Liver (tissue), 9 donors: ENCODE results near the gene CHST13. TPM values are rescaled to one million over a fixed set of nuclear protein-coding genes. Genes with fewer than 3 reads are reported as not detected.

Experiments
- DNase-seq: peaks from one replicate; pipeline ENCODE4 v3.0.0-alpha.2; 2017; ENCODE audit warnings: low spot score
- H3K27ac ChIP-seq, 2 donors: one replicate each; pipeline ENCODE4 v1.7.0; 2013; ENCODE audit warnings: inconsistent platforms in 2 of 2, low read length in 2 of 2, control low read depth in 1 of 2, low read depth in 1 of 2, mild to moderate bottlenecking in 1 of 2
- H3K27me3 ChIP-seq, 4 donors: one replicate each; pipeline versions ENCODE4 v1.6.1 to v1.7.0; 2013; ENCODE audit warnings: low read length in 3 of 4, inconsistent platforms in 1 of 4, mild to moderate bottlenecking in 1 of 4, moderate library complexity in 1 of 4; ENCODE audit not compliant: control insufficient read depth in 4 of 4, insufficient read depth in 4 of 4
- H3K36me3 ChIP-seq, 4 donors: one replicate each; pipeline versions ENCODE4 v1.6.1 to v1.7.0; 2013; ENCODE audit warnings: low read length in 3 of 4, mild to moderate bottlenecking in 3 of 4, low read depth in 1 of 4, moderate library complexity in 1 of 4; ENCODE audit not compliant: control insufficient read depth in 4 of 4, insufficient read depth in 3 of 4
- H3K4me1 ChIP-seq, 4 donors: one replicate each; pipeline versions ENCODE4 v1.6.1 to v1.7.0; 2013; ENCODE audit warnings: low read length in 3 of 4, mild to moderate bottlenecking in 3 of 4, moderate library complexity in 1 of 4; ENCODE audit not compliant: control insufficient read depth in 4 of 4, insufficient read depth in 4 of 4
- H3K4me3 ChIP-seq, 3 donors: one replicate each; pipeline versions ENCODE4 v1.6.1 to v1.7.0; 2013; ENCODE audit warnings: low read length in 3 of 3, control low read depth in 1 of 3, low read depth in 1 of 3, mild to moderate bottlenecking in 1 of 3
- H3K9ac ChIP-seq, 2 donors: one replicate each; pipeline ENCODE4 v1.7.0; 2013; ENCODE audit warnings: low read length in 2 of 2, mild to moderate bottlenecking in 2 of 2, moderate library complexity in 2 of 2, control low read depth in 1 of 2, low read depth in 1 of 2
- H3K9me3 ChIP-seq, 4 donors: one replicate each; pipeline versions ENCODE4 v1.6.1 to v1.7.0; 2013; ENCODE audit warnings: low read length in 3 of 4; ENCODE audit not compliant: control insufficient read depth in 4 of 4
- ATF3 ChIP-seq: IDR thresholded peaks from 2 replicates; pipeline ENCODE4 v1.6.1; 2016; ENCODE audit warnings: antibody characterized with exemption
- CTCF ChIP-seq: fragments of 150-350 bp; IDR thresholded peaks from 2 replicates; pipeline ENCODE4 v1.5.1; 2017; ENCODE audit warnings: improper control_type of control experiment, low read depth, low read length; ENCODE audit not compliant: missing input control
- EGR1 ChIP-seq, 2 donors: IDR thresholded peaks; 2 replicates each; pipeline ENCODE4 v1.6.1; 2016 to 2018; ENCODE audit warnings: antibody characterized with exemption in 2 of 2, low read depth in 2 of 2
- FOXA1 ChIP-seq: IDR thresholded peaks from 2 replicates; pipeline ENCODE4 v1.6.1; 2016; ENCODE audit warnings: antibody characterized with exemption
- FOXA2 ChIP-seq: IDR thresholded peaks from 2 replicates; pipeline ENCODE4 v1.6.1; 2016; ENCODE audit warnings: antibody characterized with exemption
- GABPA ChIP-seq, 2 donors: IDR thresholded peaks in 1 of 2; conservative IDR thresholded peaks in 1 of 2; 2 replicates each; pipeline ENCODE4 v1.6.1; 2016; ENCODE audit warnings: antibody characterized with exemption in 2 of 2, mild to moderate bottlenecking in 1 of 2, moderate library complexity in 1 of 2
- HNF4A ChIP-seq, 2 donors: conservative IDR thresholded peaks; 2 replicates each; pipeline ENCODE4 v1.6.1; 2016; ENCODE audit warnings: antibody characterized with exemption in 2 of 2, mild to moderate bottlenecking in 2 of 2
- HNF4G ChIP-seq: IDR thresholded peaks from 2 replicates; pipeline ENCODE4 v1.6.1; 2016; ENCODE audit warnings: antibody characterized with exemption
- JUND ChIP-seq, 2 donors: IDR thresholded peaks; 2 replicates each; pipeline ENCODE4 v1.6.1; 2016; ENCODE audit warnings: antibody characterized with exemption in 2 of 2
- NR2F2 ChIP-seq: IDR thresholded peaks from 2 replicates; pipeline ENCODE4 v1.6.1; 2016; ENCODE audit warnings: antibody characterized with exemption
- RAD21 ChIP-seq, 2 donors: IDR thresholded peaks; 2 replicates each; pipeline ENCODE4 v1.6.1; 2016; ENCODE audit warnings: antibody characterized with exemption in 2 of 2, mild to moderate bottlenecking in 2 of 2
- RXRA ChIP-seq, 2 donors: IDR thresholded peaks; 2 replicates each; pipeline ENCODE4 v1.6.1; 2017 to 2018; ENCODE audit warnings: antibody characterized with exemption in 2 of 2, mild to moderate bottlenecking in 1 of 2
- SP1 ChIP-seq: IDR thresholded peaks from 2 replicates; pipeline ENCODE4 v1.6.1; 2018; ENCODE audit warnings: antibody characterized with exemption, mild to moderate bottlenecking
- TAF1 ChIP-seq: conservative IDR thresholded peaks from 2 replicates; pipeline ENCODE4 v1.6.1; 2016; ENCODE audit warnings: antibody characterized with exemption, mild to moderate bottlenecking
- YY1 ChIP-seq: IDR thresholded peaks from 2 replicates; pipeline ENCODE4 v1.6.1; 2016; ENCODE audit warnings: antibody characterized with exemption, mild to moderate bottlenecking
- ZBTB33 ChIP-seq: IDR thresholded peaks from 2 replicates; pipeline ENCODE4 v1.6.1; 2016; ENCODE audit warnings: antibody characterized with exemption
- WGBS: extraction: QIAGEN DNeasy Blood & Tissue Kit; methylation state at CpG from one replicate; pipeline ENCODE4 v1.1.7; 2013; 5-methylcytosine and 5-hydroxymethylcytosine counted together
- polyA plus RNA-seq, 2 donors: library from polyadenylated mRNA; stranded (reverse) in 1 of 2; unstranded in 1 of 2; fragments of 200-250 nt in 1 of 2; fragments of >200 nt in 1 of 2; fragmentation: Nextera tagmentation in 1 of 2; extraction: Ambion mirVana in 1 of 2; gene quantifications; one replicate each; pipeline versions ENCODE4 v1.2.1 to v1.2.3, GENCODE V29; 2013 to 2015
- total RNA-seq, 2 donors: library from RNA; depleted of rRNA; stranded (reverse); fragments of >200 nt; gene quantifications; one replicate each; pipeline ENCODE4 v1.2.3, GENCODE V29; 2014
- TF ChIP-seq, protein P1 (sequence below): IDR thresholded peaks from 2 replicates; pipeline ENCODE4 v1.6.1; 2016; ENCODE audit warnings: antibody characterized with exemption, mild to moderate bottlenecking
- TF ChIP-seq, protein P2 (sequence below): IDR thresholded peaks from 2 replicates; pipeline ENCODE4 v1.6.1; 2016; ENCODE audit warnings: antibody characterized with exemption
- donor health status: healthy.
- donor health status: healthy.
- donor health status: healthy.
- donor health status: healthy.
- donor health status: healthy.

The CHST13 gene
- total and polyA plus RNA-seq, 4 donors = 19.7 to 39.1 (median 25.2) TPM

DNA sequence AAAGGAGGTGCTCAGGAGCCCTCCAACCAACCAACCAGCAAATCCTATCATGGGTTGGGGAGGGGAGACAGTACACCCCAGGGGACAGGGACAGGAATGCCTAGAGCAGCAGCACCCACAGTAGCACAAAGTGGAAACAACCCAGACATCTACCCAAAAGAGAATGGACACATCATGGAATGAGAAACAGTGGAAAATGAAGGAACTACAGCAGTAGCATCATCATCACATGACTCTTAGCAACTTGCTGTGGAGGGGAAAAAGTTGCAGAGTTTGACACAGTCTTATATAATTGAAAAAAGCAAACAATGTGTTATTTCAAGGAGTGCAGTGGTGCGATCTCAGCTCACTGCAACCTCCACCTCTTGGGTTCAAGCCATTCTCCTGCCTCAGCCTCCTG is 23.8 kb downstream of the CHST13 start:
- 77% methylated on average over 1 of the region's 1 CpG for WGBS
- TF ChIP-seq TAF1 = no peak
- TF ChIP-seq GABPA (IDR thresholded peaks at IDR 0.05 in 1 of 2, conservative IDR thresholded peaks at IDR 0.05 in 1 of 2) = no peak
- TF ChIP-seq RXRA (IDR thresholded peaks at IDR 0.05) = no peak
- no peak for TF ChIP-seq SP1
- TF ChIP-seq RAD21 (IDR thresholded peaks at IDR 0.05) = no peak
- TF ChIP-seq ATF3 = no peak
- no peak for TF ChIP-seq HNF4A (conservative IDR thresholded peaks at IDR 0.05)
- TF ChIP-seq, protein P1, sequence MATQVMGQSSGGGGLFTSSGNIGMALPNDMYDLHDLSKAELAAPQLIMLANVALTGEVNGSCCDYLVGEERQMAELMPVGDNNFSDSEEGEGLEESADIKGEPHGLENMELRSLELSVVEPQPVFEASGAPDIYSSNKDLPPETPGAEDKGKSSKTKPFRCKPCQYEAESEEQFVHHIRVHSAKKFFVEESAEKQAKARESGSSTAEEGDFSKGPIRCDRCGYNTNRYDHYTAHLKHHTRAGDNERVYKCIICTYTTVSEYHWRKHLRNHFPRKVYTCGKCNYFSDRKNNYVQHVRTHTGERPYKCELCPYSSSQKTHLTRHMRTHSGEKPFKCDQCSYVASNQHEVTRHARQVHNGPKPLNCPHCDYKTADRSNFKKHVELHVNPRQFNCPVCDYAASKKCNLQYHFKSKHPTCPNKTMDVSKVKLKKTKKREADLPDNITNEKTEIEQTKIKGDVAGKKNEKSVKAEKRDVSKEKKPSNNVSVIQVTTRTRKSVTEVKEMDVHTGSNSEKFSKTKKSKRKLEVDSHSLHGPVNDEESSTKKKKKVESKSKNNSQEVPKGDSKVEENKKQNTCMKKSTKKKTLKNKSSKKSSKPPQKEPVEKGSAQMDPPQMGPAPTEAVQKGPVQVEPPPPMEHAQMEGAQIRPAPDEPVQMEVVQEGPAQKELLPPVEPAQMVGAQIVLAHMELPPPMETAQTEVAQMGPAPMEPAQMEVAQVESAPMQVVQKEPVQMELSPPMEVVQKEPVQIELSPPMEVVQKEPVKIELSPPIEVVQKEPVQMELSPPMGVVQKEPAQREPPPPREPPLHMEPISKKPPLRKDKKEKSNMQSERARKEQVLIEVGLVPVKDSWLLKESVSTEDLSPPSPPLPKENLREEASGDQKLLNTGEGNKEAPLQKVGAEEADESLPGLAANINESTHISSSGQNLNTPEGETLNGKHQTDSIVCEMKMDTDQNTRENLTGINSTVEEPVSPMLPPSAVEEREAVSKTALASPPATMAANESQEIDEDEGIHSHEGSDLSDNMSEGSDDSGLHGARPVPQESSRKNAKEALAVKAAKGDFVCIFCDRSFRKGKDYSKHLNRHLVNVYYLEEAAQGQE = no peak
- no peak for TF ChIP-seq FOXA1
- TF ChIP-seq EGR1 (IDR thresholded peaks at IDR 0.05; ENCODE audit: low read depth in 2 of 2) = no peak
- no peak for TF ChIP-seq JUND (IDR thresholded peaks at IDR 0.05)
- no peak for TF ChIP-seq YY1
- TF ChIP-seq FOXA2 = no peak
- TF ChIP-seq NR2F2 = no peak
- no peak for TF ChIP-seq ZBTB33
- no peak for TF ChIP-seq CTCF
- TF ChIP-seq, protein P2, sequence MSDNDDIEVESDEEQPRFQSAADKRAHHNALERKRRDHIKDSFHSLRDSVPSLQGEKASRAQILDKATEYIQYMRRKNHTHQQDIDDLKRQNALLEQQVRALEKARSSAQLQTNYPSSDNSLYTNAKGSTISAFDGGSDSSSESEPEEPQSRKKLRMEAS = no peak
- TF ChIP-seq HNF4G = no peak
- Histone ChIP-seq H3K9me3 (no peaks in the 10 kb centered on the region), H3K4me1 (no peaks in the 10 kb centered on the region), H3K27ac (no peak overlapping the region), H3K4me3 (no peak overlapping the region), H3K27me3 (no peaks in the 10 kb centered on the region), H3K36me3 (peaks cover 0 to 6% (median 0%) of the 10 kb centered on the region in 4 donors), H3K9ac (no peak overlapping the region)
- no peak for DNase-seq
